Panc1 (cell line): ENCODE data around the gene CCDC174. TPM values are rescaled to one million over a fixed set of nuclear protein-coding genes. Genes with fewer than 3 reads are reported as not detected.

Experiments
- ATAC-seq: fragments of 200-7000 bp; cut with Tn5 transposase; 2 replicates; pipeline ENCODE4 v1.9.1; 2020; ENCODE audit warnings: mild to moderate bottlenecking, moderate library complexity
- BruUV-seq: library from RNA; stranded (reverse); fragments of 400-500 nt; replicated peaks from 2 replicates; lab custom pipeline; 2021; lab: Mats Ljungman, UMichigan
- CTCF ChIA-PET: fragments of 300-600 bp; sonication (Branson Sonifier 250); formaldehyde crosslinking; loops from one replicate; lab custom pipeline; 2022; ENCODE audit warnings: antibody characterized with exemption; lab: Charles Lee
- POLR2A ChIA-PET: fragments of 300-600 bp; sonication (Branson Sonifier 250); formaldehyde crosslinking; loops from one replicate; lab custom pipeline; 2022; ENCODE audit warnings: antibody characterized with exemption; lab: Charles Lee
- DNase-seq: peaks from one replicate; pipeline ENCODE4 v3.0.0-alpha.2; 2010; ENCODE audit warnings: low read depth, low spot score
- H3K27ac ChIP-seq: 2 replicates; pipeline ENCODE4 v1.5.1; 2011; ENCODE audit warnings: mild to moderate bottlenecking, low read length, inconsistent platforms
- H3K27me3 ChIP-seq: fragments of 200-500 bp; sonication (Bioruptor generic); 2 replicates; pipeline ENCODE4 v1.6.0; 2014; ENCODE audit warnings: low read length, inconsistent platforms; ENCODE audit not compliant: control insufficient read depth, insufficient read depth
- H3K36me3 ChIP-seq: fragments of 200-500 bp; sonication (Bioruptor generic); 2 replicates; pipeline ENCODE4 v1.5.1; 2014; ENCODE audit warnings: inconsistent platforms, mild to moderate bottlenecking, low read length, moderate library complexity; ENCODE audit not compliant: control insufficient read depth, insufficient read depth
- H3K4me1 ChIP-seq: 2 replicates; pipeline ENCODE4 v1.5.1; 2011; ENCODE audit warnings: inconsistent platforms, mild to moderate bottlenecking, low read length, moderate library complexity; ENCODE audit not compliant: control insufficient read depth, insufficient read depth
- H3K4me3 ChIP-seq, 2 experiments: 2 replicates each; pipeline ENCODE4 v1.5.1; 2011 to 2012; ENCODE audit warnings: low read depth in 2 of 2, low read length in 2 of 2, mild to moderate bottlenecking in 2 of 2, inconsistent platforms in 1 of 2, moderate library complexity in 1 of 2
- H3K9me3 ChIP-seq: fragments of 200-500 bp; sonication (Bioruptor generic); 2 replicates; pipeline ENCODE4 v1.5.1; 2014; ENCODE audit warnings: low read depth, mild to moderate bottlenecking, inconsistent platforms, low read length, moderate library complexity; ENCODE audit not compliant: control insufficient read depth, insufficient read depth
- POLR2AphosphoS5 ChIP-seq: IDR thresholded peaks from 2 replicates; pipeline ENCODE4 v1.6.1; 2012; ENCODE audit warnings: mild to moderate bottlenecking, low read depth, low read length, moderate library complexity
- SIN3A ChIP-seq: IDR thresholded peaks from 2 replicates; pipeline ENCODE4 v1.6.1; 2012; ENCODE audit warnings: low read depth, mild to moderate bottlenecking, low read length, moderate library complexity, borderline replicate concordance; ENCODE audit not compliant: insufficient read depth
- TCF7L2 ChIP-seq: IDR thresholded peaks from 2 replicates; pipeline ENCODE4 v1.6.1; 2011; ENCODE audit warnings: mild to moderate bottlenecking, low read depth, low read length, inconsistent platforms
- in situ Hi-C: cut with HindIII; loops from 2 replicates; pipeline ENCODE4 v1.10.0; 2016; ENCODE audit warnings: low sequenced_read_pairs, low pct_unique_long_range_greater_than_20kb
- intact Hi-C: fragments of 100-400 bp; cut with micrococcal nuclease; formaldehyde crosslinking; loops from one replicate; pipeline ENCODE4 v1.10.0; 2022; ENCODE audit not compliant: unreplicated experiment
- total RNA-seq: library from RNA; stranded (reverse); gene quantifications from one replicate; pipeline ENCODE4 v1.2.1, GENCODE V29; 2021; ENCODE audit not compliant: unreplicated experiment
- TF ChIP-seq, protein P1 (sequence below), 2 experiments: IDR thresholded peaks; 2 replicates each; pipeline ENCODE4 v1.6.1; 2011 to 2012; ENCODE audit warnings: low read depth in 2 of 2, control low read depth in 1 of 2, low read length in 1 of 2, mild to moderate bottlenecking in 1 of 2, moderate library complexity in 1 of 2; ENCODE audit not compliant: insufficient read depth in 1 of 2
- TF ChIP-seq, protein P2 (sequence below): fragments of 450-650 bp; IDR thresholded peaks from 2 replicates; pipeline ENCODE4 v1.5.1; 2017; ENCODE audit warnings: mild to moderate bottlenecking

CCDC174 gene
- total RNA-seq, 1 experiment from 2014 or later = 10.6 TPM

DNA sequence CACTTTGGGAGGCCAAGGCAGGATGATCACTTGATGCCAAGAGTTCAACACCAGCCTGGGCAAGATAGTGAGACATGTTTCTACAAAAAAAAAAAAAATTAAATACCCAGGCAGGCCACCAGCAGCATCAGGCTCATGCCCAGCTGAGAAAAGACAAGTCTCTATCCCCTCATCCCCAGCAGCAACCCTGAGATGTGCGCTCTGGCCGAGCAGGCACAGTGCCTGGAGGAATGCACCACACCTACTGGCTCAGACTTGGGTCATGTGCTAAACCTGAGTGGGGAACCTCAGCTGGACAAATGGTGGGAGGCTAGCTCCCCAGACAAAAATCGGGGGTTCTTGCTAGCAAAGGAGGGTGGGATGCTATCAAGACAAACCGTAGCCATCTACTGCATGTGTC is 10.2 kb upstream of the CCDC174 start:
- Histone ChIP-seq H3K4me3 (no peak overlapping the region), H3K27me3 (no peaks in the 10 kb centered on the region), H3K36me3 (no peaks in the 10 kb centered on the region), H3K27ac (no peak overlapping the region), H3K4me1 (no peaks in the 10 kb centered on the region), H3K9me3 (no peaks in the 10 kb centered on the region)
- CTCF ChIA-PET = no interaction called here
- ATAC-seq (no peak), DNase-seq (no peak)
- POLR2A ChIA-PET = no interaction called here
- intact Hi-C loops = no loop called here
- no TSS peak for BruUV-seq
- TF ChIP-seq, protein P1, sequence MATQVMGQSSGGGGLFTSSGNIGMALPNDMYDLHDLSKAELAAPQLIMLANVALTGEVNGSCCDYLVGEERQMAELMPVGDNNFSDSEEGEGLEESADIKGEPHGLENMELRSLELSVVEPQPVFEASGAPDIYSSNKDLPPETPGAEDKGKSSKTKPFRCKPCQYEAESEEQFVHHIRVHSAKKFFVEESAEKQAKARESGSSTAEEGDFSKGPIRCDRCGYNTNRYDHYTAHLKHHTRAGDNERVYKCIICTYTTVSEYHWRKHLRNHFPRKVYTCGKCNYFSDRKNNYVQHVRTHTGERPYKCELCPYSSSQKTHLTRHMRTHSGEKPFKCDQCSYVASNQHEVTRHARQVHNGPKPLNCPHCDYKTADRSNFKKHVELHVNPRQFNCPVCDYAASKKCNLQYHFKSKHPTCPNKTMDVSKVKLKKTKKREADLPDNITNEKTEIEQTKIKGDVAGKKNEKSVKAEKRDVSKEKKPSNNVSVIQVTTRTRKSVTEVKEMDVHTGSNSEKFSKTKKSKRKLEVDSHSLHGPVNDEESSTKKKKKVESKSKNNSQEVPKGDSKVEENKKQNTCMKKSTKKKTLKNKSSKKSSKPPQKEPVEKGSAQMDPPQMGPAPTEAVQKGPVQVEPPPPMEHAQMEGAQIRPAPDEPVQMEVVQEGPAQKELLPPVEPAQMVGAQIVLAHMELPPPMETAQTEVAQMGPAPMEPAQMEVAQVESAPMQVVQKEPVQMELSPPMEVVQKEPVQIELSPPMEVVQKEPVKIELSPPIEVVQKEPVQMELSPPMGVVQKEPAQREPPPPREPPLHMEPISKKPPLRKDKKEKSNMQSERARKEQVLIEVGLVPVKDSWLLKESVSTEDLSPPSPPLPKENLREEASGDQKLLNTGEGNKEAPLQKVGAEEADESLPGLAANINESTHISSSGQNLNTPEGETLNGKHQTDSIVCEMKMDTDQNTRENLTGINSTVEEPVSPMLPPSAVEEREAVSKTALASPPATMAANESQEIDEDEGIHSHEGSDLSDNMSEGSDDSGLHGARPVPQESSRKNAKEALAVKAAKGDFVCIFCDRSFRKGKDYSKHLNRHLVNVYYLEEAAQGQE (IDR thresholded peaks at IDR 0.05; ENCODE audit: insufficient read depth in 1 of 2, low read depth in 2 of 2, low read length in 1 of 2) = no peak
- TF ChIP-seq SIN3A (no peak), POLR2AphosphoS5 (no peak), TCF7L2 (no peak)
- TF ChIP-seq, protein P2, sequence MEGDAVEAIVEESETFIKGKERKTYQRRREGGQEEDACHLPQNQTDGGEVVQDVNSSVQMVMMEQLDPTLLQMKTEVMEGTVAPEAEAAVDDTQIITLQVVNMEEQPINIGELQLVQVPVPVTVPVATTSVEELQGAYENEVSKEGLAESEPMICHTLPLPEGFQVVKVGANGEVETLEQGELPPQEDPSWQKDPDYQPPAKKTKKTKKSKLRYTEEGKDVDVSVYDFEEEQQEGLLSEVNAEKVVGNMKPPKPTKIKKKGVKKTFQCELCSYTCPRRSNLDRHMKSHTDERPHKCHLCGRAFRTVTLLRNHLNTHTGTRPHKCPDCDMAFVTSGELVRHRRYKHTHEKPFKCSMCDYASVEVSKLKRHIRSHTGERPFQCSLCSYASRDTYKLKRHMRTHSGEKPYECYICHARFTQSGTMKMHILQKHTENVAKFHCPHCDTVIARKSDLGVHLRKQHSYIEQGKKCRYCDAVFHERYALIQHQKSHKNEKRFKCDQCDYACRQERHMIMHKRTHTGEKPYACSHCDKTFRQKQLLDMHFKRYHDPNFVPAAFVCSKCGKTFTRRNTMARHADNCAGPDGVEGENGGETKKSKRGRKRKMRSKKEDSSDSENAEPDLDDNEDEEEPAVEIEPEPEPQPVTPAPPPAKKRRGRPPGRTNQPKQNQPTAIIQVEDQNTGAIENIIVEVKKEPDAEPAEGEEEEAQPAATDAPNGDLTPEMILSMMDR = no peak
- in situ Hi-C loops = no loop called here

DNA sequence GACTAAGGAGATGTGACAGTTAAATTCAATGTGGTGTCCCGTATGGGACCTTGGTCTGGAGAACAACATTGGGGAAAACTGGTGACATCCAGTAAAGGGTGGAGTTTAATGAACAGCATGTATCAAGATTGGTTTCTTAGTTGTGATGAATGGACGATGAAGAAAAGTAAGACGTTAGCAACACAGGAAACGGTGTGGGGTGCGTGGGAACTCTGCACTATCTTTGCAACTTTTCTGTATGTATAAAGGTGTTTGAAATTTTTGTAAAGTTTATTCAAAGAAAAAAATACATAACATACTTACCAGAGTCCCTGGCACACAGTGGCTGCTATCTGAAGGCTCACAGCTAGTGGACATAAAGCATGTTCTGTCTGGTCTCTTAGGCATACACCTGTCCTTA is 6.1 kb upstream of the CCDC174 start:
- ChIA-PET CTCF (no interaction called here), POLR2A (no interaction called here)
- no peaks in the 10 kb centered on the region for H3K9me3 ChIP-seq
- no peaks in the 10 kb centered on the region; the same call in 1 of the 2 replicates for H3K36me3 ChIP-seq
- TF ChIP-seq, protein P1 (IDR thresholded peaks at IDR 0.05; ENCODE audit: insufficient read depth in 1 of 2, low read depth in 2 of 2, low read length in 1 of 2) = no peak
- TF ChIP-seq, protein P2 = no peak
- TF ChIP-seq SIN3A (no peak), POLR2AphosphoS5 (no peak), TCF7L2 (no peak)
- no peak overlapping the region for H3K4me3 ChIP-seq
- H3K4me1 ChIP-seq = peaks cover 4% of the 10 kb centered on the region
- DNase-seq = no peak
- intact Hi-C loops (no loop called here), in situ Hi-C loops (no loop called here)
- no peaks in the 10 kb centered on the region for H3K27me3 ChIP-seq
- no peak for ATAC-seq
- no TSS peak for BruUV-seq
- H3K27ac ChIP-seq = no peak overlapping the region
